Neural cell (in vitro differentiated cells): ENCODE results near the gene PRR5.

Source experiments
- CTCF ChIP-seq: fragments of 450-650 bp; IDR thresholded peaks from 2 replicates; pipeline ENCODE4 v1.5.1; 2014; ENCODE audit warnings: antibody characterized with exemption, mild to moderate bottlenecking, moderate library complexity; ENCODE audit not compliant: poor library complexity, severe bottlenecking
- EP300 ChIP-seq: fragments of 450-650 bp; conservative IDR thresholded peaks from 2 replicates; pipeline ENCODE4 v1.6.1; 2014; ENCODE audit warnings: antibody characterized with exemption, mild to moderate bottlenecking, moderate library complexity; ENCODE audit not compliant: poor library complexity, severe bottlenecking
- EZH2 ChIP-seq: fragments of 200-600, 300-800 bp; shearing (Covaris generic), sonication (generic); IDR thresholded peaks from 2 replicates; pipeline ENCODE4 v1.6.1; 2014; ENCODE audit warnings: antibody characterized with exemption, low read length, borderline replicate concordance, mild to moderate bottlenecking; ENCODE audit not compliant: insufficient read depth, poor library complexity, severe bottlenecking
- POLR2AphosphoS5 ChIP-seq: IDR thresholded peaks from 2 replicates; pipeline ENCODE4 v1.6.1; 2012
- REST ChIP-seq: IDR thresholded peaks from 2 replicates; pipeline ENCODE4 v1.6.1; 2012; ENCODE audit warnings: borderline replicate concordance
- SMC3 ChIP-seq: fragments of 450-650 bp; conservative IDR thresholded peaks from 2 replicates; pipeline ENCODE4 v1.6.1; 2014; ENCODE audit warnings: antibody characterized with exemption, mild to moderate bottlenecking, moderate library complexity; ENCODE audit not compliant: poor library complexity
- TAF1 ChIP-seq: IDR thresholded peaks from 2 replicates; pipeline ENCODE4 v1.6.1; 2012; ENCODE audit warnings: low read depth

GRCh38 chr22:44783581-44783980 is 81.6 kb downstream of the PRR5 start:
- TF ChIP-seq CTCF (no peak), TAF1 (no peak), REST (no peak), POLR2AphosphoS5 (no peak), EP300 (no peak), EZH2 (no peak), SMC3 (no peak)
